Measurements from ENCODE around the gene PODXL2.

DNA sequence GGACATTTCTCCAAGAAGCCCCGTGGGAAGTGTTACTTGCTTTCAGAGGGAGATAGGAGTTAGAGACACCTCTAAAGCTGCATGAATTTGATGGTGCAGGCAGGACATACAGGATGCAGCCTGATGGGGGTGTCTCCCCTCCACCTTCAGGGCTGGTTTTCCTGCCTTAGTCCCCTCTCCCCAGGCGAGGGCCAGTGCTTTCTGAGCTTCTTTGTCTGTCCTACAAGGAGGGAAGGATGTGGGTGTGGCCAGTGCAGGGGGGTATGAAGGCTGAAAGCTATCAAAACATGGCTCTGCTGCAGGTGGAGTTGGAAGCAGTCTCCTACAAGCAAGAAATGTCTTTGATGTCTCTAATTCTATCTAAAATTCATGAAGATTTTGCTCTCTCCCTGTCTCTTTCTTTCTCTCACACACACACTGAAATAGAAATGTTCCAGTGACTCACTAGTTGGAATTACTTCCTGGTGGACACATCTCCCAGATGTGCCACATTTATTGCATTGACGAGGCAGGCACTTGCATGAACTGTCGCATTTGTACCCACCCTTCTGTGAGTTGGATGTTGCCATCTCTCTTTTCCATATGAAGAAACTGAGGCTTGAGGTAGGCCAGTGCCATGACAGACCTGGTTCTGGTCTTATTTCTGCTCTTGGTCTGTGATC, 13.9 kb upstream of the PODXL2 start:
- TF ChIP-seq, protein P1, sequence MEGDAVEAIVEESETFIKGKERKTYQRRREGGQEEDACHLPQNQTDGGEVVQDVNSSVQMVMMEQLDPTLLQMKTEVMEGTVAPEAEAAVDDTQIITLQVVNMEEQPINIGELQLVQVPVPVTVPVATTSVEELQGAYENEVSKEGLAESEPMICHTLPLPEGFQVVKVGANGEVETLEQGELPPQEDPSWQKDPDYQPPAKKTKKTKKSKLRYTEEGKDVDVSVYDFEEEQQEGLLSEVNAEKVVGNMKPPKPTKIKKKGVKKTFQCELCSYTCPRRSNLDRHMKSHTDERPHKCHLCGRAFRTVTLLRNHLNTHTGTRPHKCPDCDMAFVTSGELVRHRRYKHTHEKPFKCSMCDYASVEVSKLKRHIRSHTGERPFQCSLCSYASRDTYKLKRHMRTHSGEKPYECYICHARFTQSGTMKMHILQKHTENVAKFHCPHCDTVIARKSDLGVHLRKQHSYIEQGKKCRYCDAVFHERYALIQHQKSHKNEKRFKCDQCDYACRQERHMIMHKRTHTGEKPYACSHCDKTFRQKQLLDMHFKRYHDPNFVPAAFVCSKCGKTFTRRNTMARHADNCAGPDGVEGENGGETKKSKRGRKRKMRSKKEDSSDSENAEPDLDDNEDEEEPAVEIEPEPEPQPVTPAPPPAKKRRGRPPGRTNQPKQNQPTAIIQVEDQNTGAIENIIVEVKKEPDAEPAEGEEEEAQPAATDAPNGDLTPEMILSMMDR (IDR thresholded peaks at IDR 0.05), result no peak
- no peak for TF ChIP-seq EZH2 (IDR thresholded peaks at IDR 0.05; ENCODE audit: borderline replicate concordance, insufficient read depth, low read depth, low read length, poor library complexity, severe bottlenecking)

Data from B cell (primary cell).